ENCODE results near the gene MYH4.

- TF ChIP-seq LARP7 (IDR thresholded peaks at IDR 0.05) = no peak
- TF ChIP-seq ZC3H8 (IDR thresholded peaks at IDR 0.05) = no peak
- TF ChIP-seq, protein P1, sequence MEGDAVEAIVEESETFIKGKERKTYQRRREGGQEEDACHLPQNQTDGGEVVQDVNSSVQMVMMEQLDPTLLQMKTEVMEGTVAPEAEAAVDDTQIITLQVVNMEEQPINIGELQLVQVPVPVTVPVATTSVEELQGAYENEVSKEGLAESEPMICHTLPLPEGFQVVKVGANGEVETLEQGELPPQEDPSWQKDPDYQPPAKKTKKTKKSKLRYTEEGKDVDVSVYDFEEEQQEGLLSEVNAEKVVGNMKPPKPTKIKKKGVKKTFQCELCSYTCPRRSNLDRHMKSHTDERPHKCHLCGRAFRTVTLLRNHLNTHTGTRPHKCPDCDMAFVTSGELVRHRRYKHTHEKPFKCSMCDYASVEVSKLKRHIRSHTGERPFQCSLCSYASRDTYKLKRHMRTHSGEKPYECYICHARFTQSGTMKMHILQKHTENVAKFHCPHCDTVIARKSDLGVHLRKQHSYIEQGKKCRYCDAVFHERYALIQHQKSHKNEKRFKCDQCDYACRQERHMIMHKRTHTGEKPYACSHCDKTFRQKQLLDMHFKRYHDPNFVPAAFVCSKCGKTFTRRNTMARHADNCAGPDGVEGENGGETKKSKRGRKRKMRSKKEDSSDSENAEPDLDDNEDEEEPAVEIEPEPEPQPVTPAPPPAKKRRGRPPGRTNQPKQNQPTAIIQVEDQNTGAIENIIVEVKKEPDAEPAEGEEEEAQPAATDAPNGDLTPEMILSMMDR (IDR thresholded peaks at IDR 0.05 in 2 of 3, conservative IDR thresholded peaks at IDR 0.05 in 1 of 3; ENCODE audit: insufficient read depth in 2 of 3, low read depth in 1 of 3, low read length in 3 of 3) = no peak
- no peak for TF ChIP-seq TCF7L2 (IDR thresholded peaks at IDR 0.05; ENCODE audit: low read depth, low read length)
- no peak for TF ChIP-seq ZNF407 (IDR thresholded peaks at IDR 0.05; ENCODE audit: low read depth)
- TF ChIP-seq MCM7 (IDR thresholded peaks at IDR 0.05) = no peak
- no peak for TF ChIP-seq MYBL2 (IDR thresholded peaks at IDR 0.05; ENCODE audit: low read depth)
- TF ChIP-seq MYBL2 (CRISPR knock-in tag; IDR thresholded peaks at IDR 0.05; ENCODE audit: borderline replicate concordance) = no peak
- no peak for TF ChIP-seq CHD2 (IDR thresholded peaks at IDR 0.05; ENCODE audit: low read depth, low read length)
- TF ChIP-seq TAF9B (IDR thresholded peaks at IDR 0.05; ENCODE audit: partially characterized antibody) = no peak
- no peak for TF ChIP-seq E4F1 (CRISPR knock-in tag; IDR thresholded peaks at IDR 0.05; ENCODE audit: borderline replicate concordance)
- TF ChIP-seq NFE2L1 (tag; IDR thresholded peaks at IDR 0.05; ENCODE audit: borderline replicate concordance, low read depth) = no peak
- TF ChIP-seq MYNN (IDR thresholded peaks at IDR 0.05) = no peak
- no peak for TF ChIP-seq MYNN (CRISPR knock-in tag; IDR thresholded peaks at IDR 0.05)
Measured at GRCh38 chr17:10477701-10478100, 8.3 kb upstream of the MYH4 start.
